ENCODE data around the gene DOLK.

The DOLK gene

DNA sequence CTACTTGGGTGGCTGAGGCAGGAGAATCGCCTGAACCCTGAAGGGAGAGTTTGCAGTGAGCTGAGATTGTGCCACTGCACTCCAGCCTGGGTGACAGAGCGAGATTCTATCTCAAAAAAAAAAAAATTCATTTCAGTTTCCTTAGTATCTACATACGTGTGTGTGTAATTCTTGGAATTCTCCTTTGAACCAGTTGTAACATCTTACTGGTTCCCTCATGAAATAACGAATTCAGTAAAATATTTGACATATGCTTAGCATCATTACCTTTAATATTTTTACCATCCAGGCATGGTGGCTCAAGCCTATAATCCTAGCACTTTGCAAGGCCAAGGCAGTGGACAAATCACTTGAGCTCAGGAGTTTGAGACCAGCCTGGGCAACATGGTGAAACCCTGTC lies 17.8 kb downstream of the DOLK start:
- ATAC-seq (ENCODE audit: insufficient read depth, low read depth): no peak
- no peak for DNase-seq
- no peaks in the 10 kb centered on the region for H3K4me1 ChIP-seq (ENCODE audit: insufficient read depth, low read length)

DNA sequence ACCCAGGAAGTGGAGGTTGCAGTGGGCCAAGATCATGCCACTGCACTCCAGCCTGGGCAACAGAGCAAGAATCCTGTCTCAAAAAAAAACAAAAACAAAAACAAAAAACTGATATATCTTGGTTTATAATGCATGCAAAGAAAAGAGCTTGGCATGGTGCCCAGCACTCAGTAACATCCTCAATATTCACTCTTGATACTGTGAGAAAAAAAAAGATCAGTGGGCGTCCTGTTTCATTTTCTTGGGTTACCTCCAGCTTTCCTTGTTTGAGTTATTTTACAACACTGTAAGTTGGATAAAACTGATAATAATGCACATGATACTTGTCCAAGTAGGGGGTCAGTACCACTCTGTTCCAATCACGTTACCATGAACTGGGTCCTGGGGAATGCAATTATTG lies 18.8 kb downstream of the DOLK start:
- Histone ChIP-seq H3K4me2 (ENCODE audit: insufficient read depth, low read length) (no peak overlapping the region), H2AFZ (ENCODE audit: low read depth, low read length) (no peak overlapping the region), H3K9ac (ENCODE audit: low read depth, low read length) (no peak overlapping the region), H3K4me1 (ENCODE audit: insufficient read depth, low read length) (no peaks in the 10 kb centered on the region), H3K79me2 (ENCODE audit: insufficient read depth, low read length) (no peaks in the 10 kb centered on the region), H3K36me3 (ENCODE audit: insufficient read depth, low read length) (no peaks in the 10 kb centered on the region), H3K9me3 (ENCODE audit: insufficient read depth, low read length, severe bottlenecking) (no peaks in the 10 kb centered on the region), H4K20me1 (ENCODE audit: insufficient read depth, low read length) (no peaks in the 10 kb centered on the region), H3K4me3 (ENCODE audit: low read depth in 1 of 2, low read length in 2 of 2) (no peak overlapping the region), H3K27me3 (ENCODE audit: insufficient read depth, low read length, poor library complexity) (no peaks in the 10 kb centered on the region), H3K27ac (ENCODE audit: low read length) (no peak overlapping the region)
- no peak for TF ChIP-seq EZH2 (IDR thresholded peaks at IDR 0.05; ENCODE audit: borderline replicate concordance, low read depth, low read length, severe bottlenecking)
- DNase-seq (no peak), ATAC-seq (ENCODE audit: insufficient read depth, low read depth) (no peak)

More for the DNA sequence above, 17.8 kb downstream of the DOLK start:
- Histone ChIP-seq H3K9me3 (ENCODE audit: insufficient read depth, low read length, severe bottlenecking) (no peaks in the 10 kb centered on the region), H2AFZ (ENCODE audit: low read depth, low read length) (no peak overlapping the region), H3K79me2 (ENCODE audit: insufficient read depth, low read length) (no peaks in the 10 kb centered on the region), H3K27me3 (ENCODE audit: insufficient read depth, low read length, poor library complexity) (no peaks in the 10 kb centered on the region), H3K4me3 (ENCODE audit: low read depth in 1 of 2, low read length in 2 of 2) (no peak overlapping the region), H4K20me1 (ENCODE audit: insufficient read depth, low read length) (no peaks in the 10 kb centered on the region), H3K36me3 (ENCODE audit: insufficient read depth, low read length) (no peaks in the 10 kb centered on the region), H3K27ac (ENCODE audit: low read length) (no peak overlapping the region), H3K9ac (ENCODE audit: low read depth, low read length) (no peak overlapping the region), H3K4me2 (ENCODE audit: insufficient read depth, low read length) (no peak overlapping the region)
- TF ChIP-seq, protein P1, sequence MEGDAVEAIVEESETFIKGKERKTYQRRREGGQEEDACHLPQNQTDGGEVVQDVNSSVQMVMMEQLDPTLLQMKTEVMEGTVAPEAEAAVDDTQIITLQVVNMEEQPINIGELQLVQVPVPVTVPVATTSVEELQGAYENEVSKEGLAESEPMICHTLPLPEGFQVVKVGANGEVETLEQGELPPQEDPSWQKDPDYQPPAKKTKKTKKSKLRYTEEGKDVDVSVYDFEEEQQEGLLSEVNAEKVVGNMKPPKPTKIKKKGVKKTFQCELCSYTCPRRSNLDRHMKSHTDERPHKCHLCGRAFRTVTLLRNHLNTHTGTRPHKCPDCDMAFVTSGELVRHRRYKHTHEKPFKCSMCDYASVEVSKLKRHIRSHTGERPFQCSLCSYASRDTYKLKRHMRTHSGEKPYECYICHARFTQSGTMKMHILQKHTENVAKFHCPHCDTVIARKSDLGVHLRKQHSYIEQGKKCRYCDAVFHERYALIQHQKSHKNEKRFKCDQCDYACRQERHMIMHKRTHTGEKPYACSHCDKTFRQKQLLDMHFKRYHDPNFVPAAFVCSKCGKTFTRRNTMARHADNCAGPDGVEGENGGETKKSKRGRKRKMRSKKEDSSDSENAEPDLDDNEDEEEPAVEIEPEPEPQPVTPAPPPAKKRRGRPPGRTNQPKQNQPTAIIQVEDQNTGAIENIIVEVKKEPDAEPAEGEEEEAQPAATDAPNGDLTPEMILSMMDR (IDR thresholded peaks at IDR 0.05; ENCODE audit: borderline replicate concordance, extremely low read depth, low read length, poor library complexity, severe bottlenecking): no peak
- no peak for TF ChIP-seq EZH2 (IDR thresholded peaks at IDR 0.05; ENCODE audit: borderline replicate concordance, low read depth, low read length, severe bottlenecking)

DNA sequence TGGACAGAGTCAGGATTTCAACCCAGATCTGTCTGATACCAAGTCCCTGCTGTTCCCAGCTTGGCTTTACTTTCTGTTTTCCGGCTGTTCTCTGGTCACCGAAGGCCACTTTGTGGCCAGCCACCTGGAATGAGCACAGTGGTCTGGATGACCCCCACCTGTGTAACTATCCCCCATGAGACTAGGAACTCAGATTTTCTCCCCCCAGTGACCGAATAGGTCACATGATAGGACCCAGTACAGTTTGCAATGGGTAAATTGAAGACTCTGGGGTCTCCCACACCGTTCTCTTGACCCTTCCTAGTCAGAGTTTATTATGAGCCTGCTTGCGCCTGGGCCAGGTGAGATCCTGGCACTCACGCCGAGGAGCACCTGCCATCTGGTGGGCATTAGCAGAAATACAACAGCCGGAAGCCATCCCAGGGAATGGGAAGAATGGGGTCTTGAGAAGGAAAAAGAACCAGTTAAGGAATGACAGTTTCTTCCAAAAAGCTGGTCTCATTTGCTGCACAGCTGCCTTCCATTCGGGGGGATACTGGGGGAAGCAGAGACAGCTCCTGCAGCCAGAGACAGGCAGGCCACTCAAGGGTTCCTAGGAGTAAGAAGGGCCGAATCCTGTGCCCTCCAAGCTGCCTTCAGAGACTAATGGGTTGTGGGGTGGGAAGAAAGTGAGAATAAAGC lies 19.5 kb downstream of the DOLK start:
- peak; percentile 76 for ATAC-seq (ENCODE audit: insufficient read depth, low read depth)
- peak overlapping the region; percentile 31; the same call in 1 of the 2 replicates for H2AFZ ChIP-seq (ENCODE audit: low read depth, low read length)
- peak; percentile 40 for DNase-seq
- TF ChIP-seq EZH2 (IDR thresholded peaks at IDR 0.05; ENCODE audit: borderline replicate concordance, low read depth, low read length, severe bottlenecking): no peak
- TF ChIP-seq, protein P1 (IDR thresholded peaks at IDR 0.05; ENCODE audit: borderline replicate concordance, extremely low read depth, low read length, poor library complexity, severe bottlenecking): peak; percentile 81
- H3K79me2 ChIP-seq (ENCODE audit: insufficient read depth, low read length): no peaks in the 10 kb centered on the region
- no peak overlapping the region for H3K4me2 ChIP-seq (ENCODE audit: insufficient read depth, low read length)
- no peak overlapping the region for H3K9ac ChIP-seq (ENCODE audit: low read depth, low read length)
- no peaks in the 10 kb centered on the region for H4K20me1 ChIP-seq (ENCODE audit: insufficient read depth, low read length)
- no peak overlapping the region for H3K4me3 ChIP-seq (ENCODE audit: low read depth in 1 of 2, low read length in 2 of 2)
- H3K27ac ChIP-seq (ENCODE audit: low read length): no peak overlapping the region
- H3K9me3 ChIP-seq (ENCODE audit: insufficient read depth, low read length, severe bottlenecking): no peaks in the 10 kb centered on the region
- no peaks in the 10 kb centered on the region for H3K27me3 ChIP-seq (ENCODE audit: insufficient read depth, low read length, poor library complexity)
- no peaks in the 10 kb centered on the region for H3K36me3 ChIP-seq (ENCODE audit: insufficient read depth, low read length)
- no peaks in the 10 kb centered on the region for H3K4me1 ChIP-seq (ENCODE audit: insufficient read depth, low read length)

DNA sequence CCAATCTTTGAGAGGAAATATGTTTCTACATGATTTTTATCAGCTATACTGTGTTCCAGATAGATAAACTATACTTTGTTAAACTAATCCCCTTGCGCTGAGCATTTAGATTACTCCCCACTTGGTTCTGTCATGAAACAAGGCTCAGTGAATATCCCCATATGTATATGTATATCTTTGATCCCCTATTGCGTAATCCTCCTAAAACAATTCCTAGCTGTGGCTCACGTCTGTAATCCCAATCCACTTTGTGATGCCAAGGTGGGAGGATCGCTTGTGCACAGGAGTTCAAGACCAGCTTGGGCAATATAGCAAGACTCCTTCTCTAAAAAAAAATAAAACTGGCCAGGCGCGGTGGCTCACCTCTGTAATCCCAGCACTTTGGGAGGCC lies 23.9 kb downstream of the DOLK start:
- Histone ChIP-seq H3K27ac (ENCODE audit: low read length) (no peak overlapping the region), H3K9ac (ENCODE audit: low read depth, low read length) (no peak overlapping the region), H3K36me3 (ENCODE audit: insufficient read depth, low read length) (no peaks in the 10 kb centered on the region; the same call in 1 of the 2 replicates), H3K4me3 (ENCODE audit: low read depth in 1 of 2, low read length in 2 of 2) (no peak overlapping the region), H4K20me1 (ENCODE audit: insufficient read depth, low read length) (no peaks in the 10 kb centered on the region), H3K79me2 (ENCODE audit: insufficient read depth, low read length) (no peaks in the 10 kb centered on the region), H3K9me3 (ENCODE audit: insufficient read depth, low read length, severe bottlenecking) (no peaks in the 10 kb centered on the region), H3K4me1 (ENCODE audit: insufficient read depth, low read length) (no peaks in the 10 kb centered on the region), H2AFZ (ENCODE audit: low read depth, low read length) (no peak overlapping the region), H3K4me2 (ENCODE audit: insufficient read depth, low read length) (no peak overlapping the region), H3K27me3 (ENCODE audit: insufficient read depth, low read length, poor library complexity) (no peaks in the 10 kb centered on the region)
- DNase-seq (no peak), ATAC-seq (ENCODE audit: insufficient read depth, low read depth) (no peak)
- TF ChIP-seq, protein P1 (IDR thresholded peaks at IDR 0.05; ENCODE audit: borderline replicate concordance, extremely low read depth, low read length, poor library complexity, severe bottlenecking): no peak
- no peak for TF ChIP-seq EZH2 (IDR thresholded peaks at IDR 0.05; ENCODE audit: borderline replicate concordance, low read depth, low read length, severe bottlenecking)
